GM12874 (cell line): ENCODE measurements around the gene NAIF1.

Experiments used
- CTCF ChIP-seq: IDR thresholded peaks from 2 replicates; pipeline ENCODE4 v1.5.1; 2011; ENCODE audit warnings: low read depth, mild to moderate bottlenecking, control low read depth, low read length, moderate library complexity; ENCODE audit not compliant: insufficient read depth

The NAIF1 gene

GRCh38 chr9:128104171-128104618 lies 37.1 kb upstream of the NAIF1 start:
- TF ChIP-seq CTCF: no peak

- TF ChIP-seq CTCF: no peak
These were observed 36.5 kb upstream of the NAIF1 start for GRCh38 chr9:128103589-128103962.

GRCh38 chr9:128102861-128103588 lies 35.9 kb upstream of the NAIF1 start:
- TF ChIP-seq CTCF: no peak

GRCh38 chr9:128102196-128102595 lies 35.1 kb upstream of the NAIF1 start:
- no peak for TF ChIP-seq CTCF

- TF ChIP-seq CTCF: no peak
These were observed 34.6 kb upstream of the NAIF1 start for GRCh38 chr9:128101690-128102089.

- TF ChIP-seq CTCF: no peak
These were observed 34.1 kb upstream of the NAIF1 start for GRCh38 chr9:128101231-128101661.

- TF ChIP-seq CTCF: no peak
These were observed 33.5 kb upstream of the NAIF1 start for GRCh38 chr9:128100581-128100980.
